NCI-H345 (cell line): ENCODE results near the gene NISCH.

ENCODE experiments used
- DNase-seq: peaks from one replicate; lab custom pipeline; 2025; lab: John Stamatoyannopoulos, UW

NISCH gene

DNA sequence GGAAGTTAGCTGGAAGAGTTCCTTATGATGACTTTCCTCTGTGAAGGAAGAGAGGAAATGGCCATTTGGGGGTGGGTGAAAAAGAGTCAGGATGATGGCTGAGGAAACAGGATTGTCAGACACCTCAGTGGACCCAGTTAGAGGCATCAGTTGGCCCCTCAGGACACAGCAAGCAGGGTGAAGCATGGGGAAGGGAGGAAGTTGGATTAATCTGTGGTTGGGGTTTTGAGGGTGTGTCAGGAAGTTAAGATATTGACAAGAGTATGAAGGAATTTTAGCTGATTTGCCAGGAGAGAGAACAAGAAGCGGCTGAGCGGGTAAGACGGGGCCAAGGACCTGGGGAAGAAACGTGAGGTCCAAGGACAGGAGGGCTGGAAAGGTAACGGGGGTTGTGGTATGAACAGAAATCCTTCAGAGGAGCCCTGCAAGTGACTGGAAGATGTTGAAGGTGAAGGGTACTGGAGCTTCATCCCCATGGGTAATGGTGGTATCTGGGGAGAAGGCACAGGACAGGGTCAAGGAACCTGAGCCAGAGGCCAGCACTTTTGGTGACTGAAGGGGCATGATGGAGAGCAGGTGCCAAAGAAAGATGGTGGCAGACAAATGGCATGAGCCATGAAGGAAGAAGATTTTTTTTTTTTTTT is 83.7 kb downstream of the NISCH start:
- no peak for DNase-seq

- no peak for DNase-seq
Measured at GRCh38 chr3:52541050-52541449, 85.6 kb downstream of the NISCH start.
